Activated T-cell treated with anti-CD3 and anti-CD28 coated beads, Interleukin-2, amount 50 U/mL, for 72 hours (primary cell): ENCODE data around the gene SLMAP. TPM values are rescaled to one million over a fixed set of nuclear protein-coding genes. Genes with fewer than 3 reads are reported as not detected.

Source experiments
- ATAC-seq, 2 donors: fragments of 150-1000 bp; cut with Tn5 transposase; replicated peaks in 1 of 2; 2 replicates each; pipeline ENCODE4 v1.10.0; 2021; ENCODE audit warnings: moderate library complexity in 2 of 2, mild to moderate bottlenecking in 1 of 2
- DNase-seq, 2 donors: peaks; one replicate each; pipeline ENCODE4 v3.0.0; 2021 to 2022; ENCODE audit warnings: mixed read lengths in 1 of 2
- H3K27ac Mint-ChIP-seq: one replicate; pipeline ENCODE4 v1.8.0; 2022; ENCODE audit warnings: mild to moderate bottlenecking, moderate library complexity, mixed read lengths
- H3K27me3 Mint-ChIP-seq: one replicate; pipeline ENCODE4 v1.8.0; 2022; ENCODE audit warnings: low read depth, mixed read lengths
- H3K36me3 Mint-ChIP-seq, 2 donors: one replicate each; pipeline ENCODE4 v1.8.0; 2022; ENCODE audit warnings: mixed read lengths in 2 of 2, mild to moderate bottlenecking in 1 of 2; ENCODE audit not compliant: insufficient read depth in 2 of 2
- H3K4me1 Mint-ChIP-seq: one replicate; pipeline ENCODE4 v1.8.0; 2022; ENCODE audit warnings: low read depth, mixed read lengths
- H3K4me3 Mint-ChIP-seq, 2 donors: one replicate each; pipeline ENCODE4 v1.8.0; 2022; ENCODE audit warnings: mild to moderate bottlenecking in 2 of 2, mixed read lengths in 2 of 2, moderate library complexity in 2 of 2
- H3K9me3 Mint-ChIP-seq, 2 donors: one replicate each; pipeline ENCODE4 v1.8.0; 2022; ENCODE audit warnings: mixed read lengths in 2 of 2
- total RNA-seq, 2 donors: library from RNA; stranded (reverse); gene quantifications; one replicate each; pipeline ENCODE4 v1.2.3, GENCODE V29; 2022

SLMAP gene
- total RNA-seq, 2 donors from 2014 or later, result 36.5 to 42.9 TPM

DNA sequence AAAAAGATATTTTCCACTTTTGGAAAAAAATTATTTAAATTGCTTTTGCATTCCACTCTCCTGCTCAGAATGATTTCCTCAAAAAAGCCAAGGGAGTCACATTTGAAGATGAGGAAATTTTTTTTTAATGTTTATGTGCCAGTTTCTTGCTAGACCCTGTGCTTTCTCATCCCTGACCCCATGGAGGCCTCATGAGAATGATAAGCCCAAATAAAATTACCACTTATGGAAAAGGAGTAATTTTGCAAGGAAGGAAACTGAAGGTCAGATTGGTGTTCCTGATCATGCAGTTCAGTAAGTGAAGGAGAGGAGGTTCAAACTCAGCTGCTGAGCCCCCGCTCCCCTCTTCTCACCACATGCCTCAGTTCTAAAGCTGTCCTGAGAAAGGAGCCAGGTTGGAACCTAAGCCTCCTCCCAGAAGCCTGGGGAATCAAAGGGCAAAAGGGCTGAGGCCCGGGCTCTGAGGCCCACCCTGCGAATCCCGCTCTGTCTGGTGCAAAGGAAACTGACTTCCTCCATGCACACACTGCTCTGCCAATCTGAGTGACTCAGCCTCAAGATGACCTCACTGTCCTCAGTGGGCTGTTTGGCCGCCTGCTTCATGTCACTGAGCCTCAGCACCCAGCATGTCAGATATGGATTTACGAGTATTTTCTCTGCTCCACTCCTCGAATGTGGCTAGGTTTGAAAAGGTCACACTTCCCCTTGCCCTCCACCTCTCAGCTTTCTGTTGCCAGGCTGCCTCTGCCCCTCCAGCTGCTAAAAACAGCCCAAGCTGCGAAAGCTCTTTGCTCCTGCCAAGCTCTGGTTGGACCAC, 195.2 kb downstream of the SLMAP start:
- Mint-ChIP-seq H3K9me3 (no peaks in the 10 kb centered on the region), H3K27me3 (peaks cover 13% of the 10 kb centered on the region), H3K4me3 (no peak overlapping the region), H3K27ac (no peak overlapping the region), H3K36me3 (no peaks in the 10 kb centered on the region), H3K4me1 (peaks cover 8% of the 10 kb centered on the region)
- peak in 1 of 2 donors; percentile 27 for DNase-seq
- ATAC-seq, result peak; percentile 34 to 38

- no peak overlapping the region for H3K4me3 Mint-ChIP-seq
- peaks cover 13% of the 10 kb centered on the region for H3K27me3 Mint-ChIP-seq
- H3K4me1 Mint-ChIP-seq, result peaks cover 18% of the 10 kb centered on the region
- ATAC-seq (no peak), DNase-seq (no peak)
- H3K36me3 Mint-ChIP-seq, result no peaks in the 10 kb centered on the region
- H3K9me3 Mint-ChIP-seq, result no peaks in the 10 kb centered on the region
- H3K27ac Mint-ChIP-seq, result no peak overlapping the region
Observed at GRCh38 chr3:57952208-57952631, 196.1 kb downstream of the SLMAP start.

- Mint-ChIP-seq H3K4me1 (peaks cover 18% of the 10 kb centered on the region), H3K36me3 (no peaks in the 10 kb centered on the region), H3K9me3 (no peaks in the 10 kb centered on the region), H3K4me3 (no peak overlapping the region), H3K27me3 (peaks cover 12% of the 10 kb centered on the region), H3K27ac (no peak overlapping the region)
- DNase-seq (no peak), ATAC-seq (no peak)
Observed at GRCh38 chr3:57952651-57953050, 196.5 kb downstream of the SLMAP start.

- Mint-ChIP-seq H3K36me3 (no peaks in the 10 kb centered on the region), H3K4me3 (no peak overlapping the region), H3K9me3 (no peaks in the 10 kb centered on the region), H3K27ac (no peak overlapping the region), H3K27me3 (peaks cover 5% of the 10 kb centered on the region), H3K4me1 (peaks cover 22% of the 10 kb centered on the region)
- ATAC-seq, result no peak
- DNase-seq, result no peak
Observed at GRCh38 chr3:57953576-57953975, 197.5 kb downstream of the SLMAP start.

DNA sequence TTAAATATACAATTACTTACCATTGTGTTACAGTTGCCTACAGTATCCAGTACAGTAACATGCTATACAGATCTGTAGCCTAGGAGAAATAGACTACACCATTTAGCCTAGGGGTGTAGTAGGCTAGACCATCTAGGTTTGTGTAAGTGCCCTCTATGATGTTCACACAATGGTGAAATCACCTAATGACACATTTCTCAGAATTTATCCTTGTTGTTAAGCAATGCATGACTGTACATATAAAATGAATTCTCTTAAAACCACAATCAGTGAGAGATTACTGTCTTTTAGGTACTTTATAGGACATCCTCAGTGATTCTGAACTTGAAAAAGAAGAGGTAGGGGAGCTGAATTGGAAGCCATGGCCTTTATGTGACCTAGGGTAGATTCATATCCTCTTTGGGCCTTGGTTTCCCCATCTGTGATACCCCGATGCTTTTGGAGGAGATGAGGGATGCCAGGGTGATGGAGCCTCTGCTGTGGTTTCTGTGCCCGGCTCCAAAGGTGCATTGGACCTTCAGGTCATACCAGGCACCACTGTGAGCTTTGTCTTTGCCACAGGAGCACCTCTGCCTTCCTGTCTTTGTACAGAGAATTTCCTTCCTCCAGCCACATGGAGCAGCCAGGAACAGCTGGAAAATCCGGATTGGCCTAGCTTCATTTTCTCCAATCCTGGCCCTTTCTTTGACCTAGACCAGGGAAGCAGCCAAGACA, 200.2 kb downstream of the SLMAP start:
- Mint-ChIP-seq H3K27me3 (no peaks in the 10 kb centered on the region), H3K4me3 (peak overlapping the region; percentile 18 to 55), H3K4me1 (peaks cover 34% of the 10 kb centered on the region), H3K36me3 (no peaks in the 10 kb centered on the region), H3K9me3 (no peaks in the 10 kb centered on the region), H3K27ac (peak overlapping the region; percentile 65)
- ATAC-seq (peak; percentile 92), DNase-seq (peak; percentile 20 to 36)

GRCh38 chr3:57956833-57957174, 200.7 kb downstream of the SLMAP start:
- H3K27ac Mint-ChIP-seq, result peak overlapping the region; percentile 65
- peaks cover 34% of the 10 kb centered on the region for H3K4me1 Mint-ChIP-seq
- H3K9me3 Mint-ChIP-seq, result no peaks in the 10 kb centered on the region
- no peak for DNase-seq
- no peak for ATAC-seq
- no peaks in the 10 kb centered on the region for H3K36me3 Mint-ChIP-seq
- peak overlapping the region in 1 of 2 donors; percentile 55 for H3K4me3 Mint-ChIP-seq
- H3K27me3 Mint-ChIP-seq, result no peaks in the 10 kb centered on the region

DNA sequence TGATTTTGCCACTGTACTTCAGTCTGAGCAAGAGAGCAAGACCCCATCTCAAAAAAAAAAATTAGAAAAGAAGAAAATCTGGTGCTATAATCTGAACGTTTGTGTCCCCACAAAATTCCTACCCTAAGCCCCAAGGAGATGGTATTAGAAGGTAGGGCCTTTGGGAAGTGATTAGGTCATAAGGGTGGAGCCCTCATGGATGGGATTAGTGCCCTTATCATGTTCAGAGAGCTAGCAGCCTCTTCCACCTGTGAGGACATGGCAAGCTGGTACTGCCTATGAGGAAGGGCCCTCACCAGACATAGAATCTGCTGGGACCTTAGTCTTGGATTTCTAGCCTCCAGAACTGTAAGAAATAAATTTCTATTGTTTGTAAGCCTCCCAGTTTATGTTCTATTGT, 201.7 kb downstream of the SLMAP start:
- DNase-seq (no peak), ATAC-seq (no peak)
- H3K9me3 Mint-ChIP-seq, result no peaks in the 10 kb centered on the region
- no peaks in the 10 kb centered on the region for H3K27me3 Mint-ChIP-seq
- no peak overlapping the region for H3K4me3 Mint-ChIP-seq
- H3K4me1 Mint-ChIP-seq, result peaks cover 34% of the 10 kb centered on the region
- H3K27ac Mint-ChIP-seq, result no peak overlapping the region
- no peaks in the 10 kb centered on the region for H3K36me3 Mint-ChIP-seq

GRCh38 chr3:57958642-57959422, 202.7 kb downstream of the SLMAP start:
- Mint-ChIP-seq H3K27ac (peak overlapping the region; percentile 48), H3K9me3 (no peaks in the 10 kb centered on the region), H3K36me3 (no peaks in the 10 kb centered on the region), H3K4me3 (peak overlapping the region in 1 of 2 donors; percentile 35), H3K27me3 (no peaks in the 10 kb centered on the region), H3K4me1 (peaks cover 34% of the 10 kb centered on the region)
- DNase-seq (no peak), ATAC-seq (no peak)

GRCh38 chr3:57959423-57960173, 203.5 kb downstream of the SLMAP start:
- H3K9me3 Mint-ChIP-seq, result no peaks in the 10 kb centered on the region
- H3K36me3 Mint-ChIP-seq, result no peaks in the 10 kb centered on the region

DNA sequence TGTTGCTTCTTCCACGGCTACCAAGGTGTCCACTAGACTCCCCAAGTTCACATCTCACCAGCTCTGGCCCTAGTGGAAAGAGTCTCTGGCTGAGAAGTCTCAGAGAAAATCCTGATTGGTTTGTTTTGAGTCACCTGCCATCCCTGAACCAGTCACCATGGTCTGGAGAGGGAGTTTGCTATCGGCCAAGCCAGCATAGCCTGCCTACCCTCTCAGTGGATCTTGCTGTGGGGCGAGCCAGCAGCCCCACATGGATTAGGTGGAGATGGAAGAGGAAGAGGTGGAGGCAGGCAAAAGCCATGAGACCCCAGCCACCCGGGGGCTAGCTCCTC, 204.0 kb downstream of the SLMAP start:
- no peaks in the 10 kb centered on the region for H3K36me3 Mint-ChIP-seq
- H3K27me3 Mint-ChIP-seq, result no peaks in the 10 kb centered on the region
- no peak for DNase-seq
- H3K27ac Mint-ChIP-seq, result no peak overlapping the region
- no peaks in the 10 kb centered on the region for H3K9me3 Mint-ChIP-seq
- H3K4me1 Mint-ChIP-seq, result peaks cover 34% of the 10 kb centered on the region
- no peak overlapping the region for H3K4me3 Mint-ChIP-seq
- ATAC-seq, result no peak

More at GRCh38 chr3:57959423-57960173, 203.5 kb downstream of the SLMAP start:
- H3K27me3 Mint-ChIP-seq, result no peaks in the 10 kb centered on the region
- DNase-seq (no peak), ATAC-seq (no peak)
- peaks cover 34% of the 10 kb centered on the region for H3K4me1 Mint-ChIP-seq
- no peak overlapping the region for H3K4me3 Mint-ChIP-seq
- H3K27ac Mint-ChIP-seq, result peak overlapping the region; percentile 48

- Mint-ChIP-seq H3K27me3 (no peaks in the 10 kb centered on the region), H3K4me1 (peaks cover 31% of the 10 kb centered on the region), H3K36me3 (no peaks in the 10 kb centered on the region), H3K27ac (no peak overlapping the region), H3K4me3 (no peak overlapping the region), H3K9me3 (no peaks in the 10 kb centered on the region)
- no peak for DNase-seq
- ATAC-seq, result no peak
Observed at GRCh38 chr3:57961177-57961827, 205.2 kb downstream of the SLMAP start.

- ATAC-seq, result peak; percentile 35 to 36
- no peak overlapping the region for H3K4me3 Mint-ChIP-seq
Observed at GRCh38 chr3:57961828-57962447, 205.8 kb downstream of the SLMAP start.

More at GRCh38 chr3:57961828-57962447, 205.8 kb downstream of the SLMAP start:
- no peak overlapping the region for H3K27ac Mint-ChIP-seq
- H3K4me1 Mint-ChIP-seq, result peaks cover 27% of the 10 kb centered on the region
- DNase-seq, result no peak
- H3K27me3 Mint-ChIP-seq, result no peaks in the 10 kb centered on the region
- no peaks in the 10 kb centered on the region for H3K9me3 Mint-ChIP-seq
- H3K36me3 Mint-ChIP-seq, result no peaks in the 10 kb centered on the region
